Ureter (tissue), 1 donor: Measurements from ENCODE around the gene NCBP2. TPM values are rescaled to one million over a fixed set of nuclear protein-coding genes. Genes with fewer than 3 reads are reported as not detected.
"Not testable (repeated sequence)": the region's sequence is repeated elsewhere in the genome, so short reads cannot be mapped to it uniquely, and the experiment has no call there.

Experiments used
- DNase-seq: peaks from one replicate; pipeline ENCODE4 v3.0.0-alpha.2; 2020; ENCODE audit warnings: low spot score
- total RNA-seq: library from RNA; stranded (reverse); gene quantifications from one replicate; pipeline ENCODE4 v1.2.4, GENCODE V29; 2023
- donor health status: DM: yes; HTN: yes; CAD: no.

Gene NCBP2
- total RNA-seq, 1 donor from 2014 or later = 80.9 TPM

GRCh38 chr3:196968233-196969133, 26.2 kb upstream of the NCBP2 start, which contains the start of gene PIGZ:
Gene PIGZ (minus strand): TSS chr3:196968833. CDS start chr3:196952031, 16,802 bp downstream.
- DNase-seq = no peak

- DNase-seq = no peak
Observed at GRCh38 chr3:196967412-196968232, 25.3 kb upstream of the NCBP2 start.

GRCh38 chr3:196966526-196967401, 24.4 kb upstream of the NCBP2 start:
- DNase-seq = no peak

GRCh38 chr3:196965804-196966173, 23.5 kb upstream of the NCBP2 start:
- DNase-seq = no peak

GRCh38 chr3:196965112-196965803, 22.9 kb upstream of the NCBP2 start:
- no peak for DNase-seq

- no peak for DNase-seq
Observed at GRCh38 chr3:196963631-196963953, 21.3 kb upstream of the NCBP2 start.

- DNase-seq = no peak
Observed at GRCh38 chr3:196962930-196963630, 20.8 kb upstream of the NCBP2 start.

- DNase-seq = no peak
Observed at GRCh38 chr3:196962108-196962929, 20.0 kb upstream of the NCBP2 start.

- no peak for DNase-seq
Observed at GRCh38 chr3:196954832-196955231, 12.5 kb upstream of the NCBP2 start.

GRCh38 chr3:196951371-196951770, 9.0 kb upstream of the NCBP2 start:
- DNase-seq = no peak

GRCh38 chr3:196949750-196950149, 7.4 kb upstream of the NCBP2 start:
- DNase-seq = no peak

GRCh38 chr3:196949285-196949619, 6.9 kb upstream of the NCBP2 start:
- DNase-seq = no peak

GRCh38 chr3:196948442-196949284, 6.3 kb upstream of the NCBP2 start:
- no peak for DNase-seq

GRCh38 chr3:196947860-196948441, 5.6 kb upstream of the NCBP2 start:
- DNase-seq = no peak

- no peak for DNase-seq
Observed at GRCh38 chr3:196947136-196947859, 5.0 kb upstream of the NCBP2 start.

GRCh38 chr3:196944037-196944790, 1.9 kb upstream of the NCBP2 start:
- DNase-seq = not testable (repeated sequence)

GRCh38 chr3:196942915-196943277, 568 bp upstream of the NCBP2 start:
- DNase-seq = no peak
